IPS-NIHi7 (cell line): Measurements from ENCODE around the gene WTAP.
"Not testable (repeated sequence)": the region's sequence is repeated elsewhere in the genome, so short reads cannot be mapped to it uniquely, and the experiment has no call there.

Experiments used
- DNase-seq: peaks from one replicate; pipeline ENCODE4 v3.0.0; 2012; ENCODE audit warnings: mixed read lengths; ENCODE audit errors: extremely low spot score

The WTAP gene

DNA sequence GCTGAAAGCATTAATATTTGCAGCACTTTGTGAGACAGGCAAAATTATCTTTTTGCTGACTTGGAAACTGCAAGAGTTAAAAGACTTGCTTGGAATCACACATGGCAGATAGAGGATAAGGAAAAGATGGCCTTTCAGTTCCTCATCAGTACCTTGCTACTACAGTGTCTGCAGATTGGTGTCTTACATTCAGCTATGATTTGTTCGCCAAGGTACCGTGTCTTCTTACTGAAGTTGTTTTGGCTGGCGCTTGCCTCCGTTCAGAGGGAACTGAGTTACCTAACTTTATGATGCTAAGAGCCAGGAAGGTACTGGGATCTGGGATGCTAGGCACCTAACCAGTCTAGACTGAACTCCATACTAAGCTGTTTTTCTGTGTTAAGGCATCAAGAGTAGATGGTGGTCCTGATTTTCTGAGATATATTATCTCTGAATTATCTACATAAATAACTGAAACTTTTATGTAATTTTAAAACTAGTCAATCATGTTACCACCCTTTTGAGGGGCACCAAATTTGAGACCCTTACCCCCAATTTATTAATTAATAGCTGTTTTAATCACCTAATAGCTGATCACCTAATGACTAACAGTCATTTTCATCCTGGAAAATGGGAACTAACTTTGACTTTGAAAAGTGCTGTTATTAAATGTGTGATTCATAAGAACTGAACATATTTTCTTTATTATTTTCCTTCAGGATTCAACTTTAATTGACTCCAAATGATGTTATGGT, 2.5 kb downstream of the WTAP start:
- no peak for DNase-seq

DNA sequence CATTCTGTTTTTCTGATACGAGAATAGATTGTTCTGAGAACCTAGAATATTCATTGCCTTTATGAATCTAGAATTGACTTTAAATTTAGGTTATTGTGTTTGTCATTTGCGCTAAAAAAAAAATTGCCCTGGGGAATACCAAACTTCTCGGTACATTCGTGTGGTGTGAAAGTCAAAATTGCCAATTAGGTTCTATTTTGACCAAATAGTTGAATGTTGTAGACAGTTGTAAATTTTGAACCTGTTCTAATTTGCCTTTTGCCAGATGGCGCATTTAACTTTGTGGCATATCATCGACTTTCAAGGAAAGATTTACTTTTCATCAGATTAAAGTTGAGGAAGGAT, 3.0 kb downstream of the WTAP start:
- no peak for DNase-seq

DNA sequence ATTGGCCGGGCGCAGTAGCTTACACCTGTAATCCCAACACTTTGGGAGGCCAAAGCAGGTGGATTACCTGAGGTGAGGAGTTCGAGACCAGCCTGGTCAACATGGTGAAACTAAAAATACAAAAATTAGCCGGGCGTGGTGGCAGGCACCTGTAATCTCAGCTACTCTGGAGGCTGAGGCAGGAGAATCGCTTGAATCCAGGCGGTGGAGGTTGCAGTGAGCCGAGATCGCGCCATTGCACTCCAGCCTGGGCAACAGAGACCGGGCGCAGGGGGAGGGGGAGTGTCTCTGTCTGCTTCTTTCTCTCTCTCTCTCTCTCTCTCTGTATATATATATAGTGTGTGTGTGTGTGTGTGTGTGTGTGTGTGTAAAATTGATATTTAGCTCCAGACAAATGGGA, 5.2 kb downstream of the WTAP start:
- not testable (repeated sequence) for DNase-seq

- not testable (repeated sequence) for DNase-seq
Measured at GRCh38 chr6:159733395-159733794, 6.1 kb downstream of the WTAP start.

DNA sequence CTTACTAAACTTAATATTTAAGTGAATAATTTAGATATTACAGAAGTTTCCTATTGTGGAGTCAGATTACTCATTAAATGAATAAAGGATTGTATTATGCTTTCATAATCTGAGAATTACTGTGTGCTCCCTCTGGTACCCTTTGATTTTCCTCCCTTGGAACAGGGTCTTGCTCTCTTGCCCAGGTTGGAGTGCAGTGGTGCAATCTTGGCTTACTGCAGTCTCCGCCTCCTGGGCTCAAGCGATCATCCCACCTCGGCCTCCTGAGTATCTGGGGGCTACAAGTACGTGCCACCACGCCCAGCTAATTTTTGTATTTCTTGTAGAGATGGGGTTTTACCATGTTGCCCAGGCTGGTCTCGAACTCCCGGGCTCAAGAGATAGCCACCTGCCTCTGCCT, 9.6 kb downstream of the WTAP start:
- DNase-seq, result no peak

DNA sequence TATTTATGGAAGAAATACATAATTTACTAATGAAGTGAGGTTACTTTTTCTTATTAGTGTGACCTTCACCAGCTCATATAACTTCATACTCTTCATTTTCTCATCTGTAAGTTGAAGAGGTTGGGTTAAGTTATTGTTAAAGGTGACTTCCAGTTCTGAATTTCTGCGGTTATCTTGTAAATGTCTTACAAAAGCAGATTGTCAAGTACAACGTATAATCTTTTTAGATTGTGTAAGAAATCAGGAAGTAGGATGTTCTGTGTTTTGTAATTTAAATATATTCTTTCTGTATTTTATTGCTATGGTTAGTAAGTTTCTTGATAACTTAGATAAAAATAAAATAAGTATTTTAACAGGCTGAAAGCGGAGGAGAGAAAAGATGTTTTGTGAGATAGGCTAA, 12.0 kb downstream of the WTAP start:
- no peak for DNase-seq

DNA sequence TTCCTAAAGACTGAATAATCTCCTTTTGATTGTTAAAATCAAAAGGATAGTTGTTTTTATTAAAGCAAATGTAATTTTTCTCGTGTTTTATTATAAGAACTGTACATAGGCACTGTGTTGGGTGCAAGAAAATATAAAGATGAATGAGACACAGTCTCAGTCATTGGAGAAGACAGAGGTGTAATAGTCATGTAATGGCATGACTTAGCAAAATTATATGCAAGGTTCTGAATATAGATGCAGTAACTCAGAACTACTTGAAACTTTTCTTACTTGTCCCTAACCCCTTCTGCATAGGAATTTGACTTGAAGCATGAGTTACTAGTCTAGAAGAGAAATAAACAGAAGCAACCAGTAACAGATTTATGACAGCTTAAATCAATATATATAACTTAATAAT, 14.9 kb downstream of the WTAP start:
- no peak for DNase-seq

GRCh38 chr6:159745081-159745480, 17.8 kb downstream of the WTAP start:
- DNase-seq, result no peak

- DNase-seq, result no peak
Measured at GRCh38 chr6:159746759-159747158, 19.5 kb downstream of the WTAP start.

DNA sequence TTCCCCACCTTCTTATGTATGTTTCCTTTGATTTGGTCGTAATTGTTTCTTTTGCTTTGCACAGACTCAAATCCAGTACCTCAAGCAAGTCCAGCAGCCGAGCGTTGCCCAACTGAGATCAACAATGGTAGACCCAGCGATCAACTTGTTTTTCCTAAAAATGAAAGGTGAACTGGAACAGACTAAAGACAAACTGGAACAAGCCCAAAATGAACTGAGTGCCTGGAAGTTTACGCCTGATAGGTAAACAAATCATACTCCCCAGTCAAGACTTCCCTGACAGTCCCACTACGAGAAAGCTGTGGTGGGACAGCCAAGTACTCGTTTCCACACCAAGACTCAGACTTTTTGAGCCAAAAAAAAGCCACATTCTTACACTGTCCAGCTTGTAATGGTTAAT, 20.8 kb downstream of the WTAP start:
- DNase-seq, result not testable (repeated sequence)

DNA sequence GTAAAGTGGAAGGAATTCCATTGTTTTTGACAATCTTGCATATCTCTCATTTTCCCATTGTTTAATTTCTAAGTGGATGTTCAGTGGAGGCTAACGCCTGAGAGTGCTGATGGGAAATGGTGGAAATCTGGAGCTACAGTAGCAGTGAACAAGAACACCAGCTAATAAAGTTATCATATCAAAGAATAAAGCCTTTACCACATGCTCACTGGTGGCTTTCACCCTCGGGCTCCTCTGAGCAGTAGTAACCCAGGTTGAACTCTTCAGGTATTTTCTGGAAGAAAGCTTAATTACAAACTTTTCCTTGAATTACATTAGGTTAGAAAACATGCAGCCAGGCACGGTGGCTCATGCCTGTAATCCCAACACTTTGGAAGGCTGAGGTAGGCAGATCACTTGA, 24.1 kb downstream of the WTAP start:
- DNase-seq, result no peak

GRCh38 chr6:159753081-159753872, 26.0 kb downstream of the WTAP start:
- no peak for DNase-seq

DNA sequence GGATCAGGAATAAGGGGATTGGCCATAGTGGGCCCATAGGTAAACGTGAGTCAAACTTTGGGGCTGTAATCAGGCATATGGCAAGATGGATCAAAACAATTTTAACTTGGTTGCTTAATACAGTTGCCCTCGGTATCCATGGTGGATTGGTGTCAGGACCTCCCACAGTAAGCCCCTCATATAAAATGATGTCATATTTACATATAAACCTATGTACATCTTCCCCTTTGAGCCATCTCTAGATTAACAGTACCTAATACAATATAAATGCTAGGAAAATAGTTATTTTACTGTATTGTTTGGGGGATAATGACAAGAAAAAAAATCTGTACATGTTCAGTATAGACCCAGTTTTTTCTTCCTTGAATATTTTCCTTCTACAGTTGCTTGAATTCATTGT, 27.1 kb downstream of the WTAP start:
- no peak for DNase-seq

- no peak for DNase-seq
Measured at GRCh38 chr6:159754959-159755914, 27.9 kb downstream of the WTAP start.

- no peak for DNase-seq
Measured at GRCh38 chr6:159756508-159756907, 29.2 kb downstream of the WTAP start.

- DNase-seq, result peak; percentile 35
Measured at GRCh38 chr6:159758031-159759001, 31.0 kb downstream of the WTAP start.

- no peak for DNase-seq
Measured at GRCh38 chr6:159759645-159760044, 32.3 kb downstream of the WTAP start.

GRCh38 chr6:159760602-159761057, 33.3 kb downstream of the WTAP start:
- peak; percentile 48 for DNase-seq

DNA sequence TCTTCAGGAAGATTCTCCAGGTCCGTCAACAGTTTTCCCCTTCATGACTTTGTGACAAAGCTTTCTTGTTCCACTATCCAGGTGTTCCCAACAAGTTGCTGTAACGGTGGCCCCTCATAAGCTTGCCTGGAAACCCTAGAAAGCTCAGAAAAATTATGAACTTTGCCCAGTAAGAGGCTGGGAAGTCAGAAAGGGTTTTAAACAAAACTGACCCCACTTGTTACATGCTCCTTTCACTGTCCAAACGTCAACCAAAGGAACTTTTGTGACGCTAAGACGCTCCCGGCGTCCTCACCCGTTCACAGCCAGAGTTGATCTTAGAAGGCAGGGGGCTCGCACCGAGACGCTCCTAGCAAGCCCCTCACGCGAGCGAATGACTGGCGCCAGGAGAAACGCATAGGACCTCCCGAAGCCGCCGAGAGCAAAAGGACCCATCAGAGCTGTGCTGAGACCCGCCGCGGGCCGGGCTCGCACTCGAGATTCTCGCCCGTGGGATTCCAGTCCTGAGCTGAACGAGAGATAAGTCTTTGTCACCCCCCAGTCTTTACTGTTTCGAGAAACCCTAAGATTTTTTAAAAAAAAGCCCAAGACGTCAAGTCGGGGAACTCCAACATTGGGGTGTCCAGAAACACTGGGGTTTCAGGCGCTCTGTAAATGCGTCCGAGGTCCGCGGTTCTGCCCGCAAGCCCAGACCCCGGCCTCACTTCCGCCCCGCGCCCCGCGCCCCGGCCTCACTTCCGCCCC, 34.0 kb downstream of the WTAP start:
- DNase-seq, result peak; percentile 12
